Measurements from ENCODE around the gene KCNJ16. TPM values are rescaled to one million over a fixed set of nuclear protein-coding genes. Genes with fewer than 3 reads are reported as not detected.

Gene KCNJ16
- total RNA-seq, 1 experiment from 2014 or later = 9.3 TPM

DNA sequence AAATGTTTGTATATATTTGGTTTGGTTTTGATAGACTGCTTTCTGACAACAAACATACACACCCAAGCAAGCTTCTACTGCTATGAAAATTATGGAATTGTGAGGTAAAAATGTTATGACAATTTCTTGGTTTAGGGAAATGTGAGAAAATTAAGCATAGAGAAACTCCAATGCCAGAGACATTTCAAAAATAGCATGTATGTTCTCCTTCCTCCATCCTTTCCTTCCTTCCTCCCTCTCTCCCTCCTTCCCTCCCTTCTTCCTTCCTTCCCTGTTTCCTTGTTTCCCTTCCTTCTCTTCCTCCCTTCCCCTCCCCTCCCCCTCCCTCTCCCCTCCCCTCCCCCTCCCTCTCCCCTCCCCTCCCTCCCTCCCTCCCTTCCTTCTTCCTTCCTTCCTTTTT lies 109.2 kb downstream of the KCNJ16 start:
- Mint-ChIP-seq H3K4me1 (ENCODE audit: low read depth, unreplicated experiment) (no peaks in the 10 kb centered on the region), H3K27ac (ENCODE audit: unreplicated experiment) (no peak overlapping the region), H3K9me3 (ENCODE audit: unreplicated experiment) (peaks cover 11% of the 10 kb centered on the region), H3K36me3 (ENCODE audit: insufficient read depth, unreplicated experiment) (no peaks in the 10 kb centered on the region), H3K27me3 (ENCODE audit: insufficient read depth, unreplicated experiment) (no peaks in the 10 kb centered on the region), H3K4me3 (ENCODE audit: unreplicated experiment) (no peak overlapping the region)
- Histone ChIP-seq H3K36me3 (ENCODE audit: control insufficient read depth, insufficient read depth, low read length) (no peaks in the 10 kb centered on the region), H3K4me3 (ENCODE audit: low read depth, low read length) (no peak overlapping the region), H3K4me1 (no peaks in the 10 kb centered on the region), H3K27me3 (replicated peaks; ENCODE audit: control insufficient read depth, insufficient read depth, low read length) (no peaks in the 10 kb centered on the region), H3K9me3 (no peaks in the 10 kb centered on the region)
- no peak for DNase-seq
- TF ChIP-seq, protein P1, sequence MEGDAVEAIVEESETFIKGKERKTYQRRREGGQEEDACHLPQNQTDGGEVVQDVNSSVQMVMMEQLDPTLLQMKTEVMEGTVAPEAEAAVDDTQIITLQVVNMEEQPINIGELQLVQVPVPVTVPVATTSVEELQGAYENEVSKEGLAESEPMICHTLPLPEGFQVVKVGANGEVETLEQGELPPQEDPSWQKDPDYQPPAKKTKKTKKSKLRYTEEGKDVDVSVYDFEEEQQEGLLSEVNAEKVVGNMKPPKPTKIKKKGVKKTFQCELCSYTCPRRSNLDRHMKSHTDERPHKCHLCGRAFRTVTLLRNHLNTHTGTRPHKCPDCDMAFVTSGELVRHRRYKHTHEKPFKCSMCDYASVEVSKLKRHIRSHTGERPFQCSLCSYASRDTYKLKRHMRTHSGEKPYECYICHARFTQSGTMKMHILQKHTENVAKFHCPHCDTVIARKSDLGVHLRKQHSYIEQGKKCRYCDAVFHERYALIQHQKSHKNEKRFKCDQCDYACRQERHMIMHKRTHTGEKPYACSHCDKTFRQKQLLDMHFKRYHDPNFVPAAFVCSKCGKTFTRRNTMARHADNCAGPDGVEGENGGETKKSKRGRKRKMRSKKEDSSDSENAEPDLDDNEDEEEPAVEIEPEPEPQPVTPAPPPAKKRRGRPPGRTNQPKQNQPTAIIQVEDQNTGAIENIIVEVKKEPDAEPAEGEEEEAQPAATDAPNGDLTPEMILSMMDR (IDR thresholded peaks at IDR 0.05; ENCODE audit: insufficient read depth in 1 of 2, low read depth in 1 of 2, low read length in 1 of 2, severe bottlenecking in 1 of 2, unreplicated experiment in 1 of 2) = no peak
- intact Hi-C loops (cut with micrococcal nuclease; ENCODE audit: unreplicated experiment) = no loop called here
- POLR2A ChIA-PET = no interaction called here
- no TSS peak for BruUV-seq (replicated peaks)
- CTCF ChIA-PET = no interaction called here

DNA sequence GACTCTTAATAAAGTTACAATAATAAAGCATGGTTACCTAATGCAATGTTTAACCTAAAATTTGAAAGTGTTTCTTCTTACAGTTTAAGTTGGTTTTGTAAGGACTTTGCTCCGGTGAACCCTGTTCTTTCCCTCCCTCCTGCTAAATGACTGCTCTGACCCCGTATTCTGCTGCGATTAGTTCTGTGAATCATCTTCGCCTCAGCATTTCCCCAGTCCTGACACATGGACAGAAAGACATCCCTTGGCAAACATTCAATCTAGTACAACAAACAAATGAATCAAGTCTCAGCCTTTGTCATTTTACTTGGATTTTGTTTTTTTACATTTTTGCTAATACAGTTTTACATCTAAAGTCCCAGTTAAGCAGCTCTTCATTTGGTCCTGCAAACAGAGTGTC lies 109.7 kb downstream of the KCNJ16 start:
- H3K36me3 ChIP-seq (ENCODE audit: control insufficient read depth, insufficient read depth, low read length) = no peaks in the 10 kb centered on the region
- H3K4me1 ChIP-seq = no peaks in the 10 kb centered on the region
- H3K36me3 Mint-ChIP-seq (ENCODE audit: insufficient read depth, unreplicated experiment) = no peaks in the 10 kb centered on the region
- no peak overlapping the region for H3K4me3 Mint-ChIP-seq (ENCODE audit: unreplicated experiment)
- H3K27ac Mint-ChIP-seq (ENCODE audit: unreplicated experiment) = no peak overlapping the region
- TF ChIP-seq, protein P1 (IDR thresholded peaks at IDR 0.05; ENCODE audit: insufficient read depth in 1 of 2, low read depth in 1 of 2, low read length in 1 of 2, severe bottlenecking in 1 of 2, unreplicated experiment in 1 of 2) = no peak
- H3K9me3 Mint-ChIP-seq (ENCODE audit: unreplicated experiment) = peaks cover 12% of the 10 kb centered on the region
- H3K4me3 ChIP-seq (ENCODE audit: low read depth, low read length) = no peak overlapping the region
- no peaks in the 10 kb centered on the region for H3K27me3 Mint-ChIP-seq (ENCODE audit: insufficient read depth, unreplicated experiment)
- DNase-seq = no peak
- POLR2A ChIA-PET = no interaction called here
- no peaks in the 10 kb centered on the region for H3K9me3 ChIP-seq
- H3K4me1 Mint-ChIP-seq (ENCODE audit: low read depth, unreplicated experiment) = no peaks in the 10 kb centered on the region
- intact Hi-C loops (cut with micrococcal nuclease; ENCODE audit: unreplicated experiment) = no loop called here
- no TSS peak for BruUV-seq (replicated peaks)
- H3K27me3 ChIP-seq (replicated peaks; ENCODE audit: control insufficient read depth, insufficient read depth, low read length) = no peaks in the 10 kb centered on the region
- CTCF ChIA-PET = no interaction called here

Other genes starting within 250 kb of the KCNJ16 start
- 0.70 and 1.0 TPM in 2 replicates for gene KCNJ2, start 94.3 kb downstream of the KCNJ16 start, total RNA-seq (2022)